ENCODE measurements around the gene TEX29.
A peak's percentile ranks its signal among the peaks of the same experiment; 100 is the strongest.

TEX29 gene

GRCh38 chr13:111344471-111345191 lies 24.2 kb downstream of the TEX29 start:
- peak; percentile 21 to 53 for DNase-seq

- no peak for DNase-seq
Measured at GRCh38 chr13:111345682-111346081, 25.2 kb downstream of the TEX29 start.

- no peak for DNase-seq
Measured at GRCh38 chr13:111346101-111346680, 25.7 kb downstream of the TEX29 start.

GRCh38 chr13:111347438-111347837 lies 27.0 kb downstream of the TEX29 start:
- DNase-seq, result no peak

- no peak for DNase-seq
Measured at GRCh38 chr13:111353508-111353907, 33.1 kb downstream of the TEX29 start.

GRCh38 chr13:111354789-111355188 lies 34.3 kb downstream of the TEX29 start:
- no peak for DNase-seq

- no peak for DNase-seq
Measured at GRCh38 chr13:111356795-111357194, 36.4 kb downstream of the TEX29 start.

- no peak for DNase-seq
Measured at GRCh38 chr13:111359237-111359915, 38.9 kb downstream of the TEX29 start.

GRCh38 chr13:111359930-111360329 lies 39.5 kb downstream of the TEX29 start:
- DNase-seq, result no peak

- DNase-seq, result no peak
Measured at GRCh38 chr13:111360452-111360851, 40.0 kb downstream of the TEX29 start.

GRCh38 chr13:111361046-111361872 lies 40.8 kb downstream of the TEX29 start:
- DNase-seq, result no peak

- no peak for DNase-seq
Measured at GRCh38 chr13:111361873-111362648, 41.6 kb downstream of the TEX29 start.

GRCh38 chr13:111363121-111363520 lies 42.7 kb downstream of the TEX29 start:
- no peak for DNase-seq

GRCh38 chr13:111363591-111363990 lies 43.1 kb downstream of the TEX29 start:
- DNase-seq, result no peak

GRCh38 chr13:111365149-111366005 lies 44.9 kb downstream of the TEX29 start:
- no peak for DNase-seq

GRCh38 chr13:111367340-111367739 lies 46.9 kb downstream of the TEX29 start:
- DNase-seq, result peak; percentile 18 to 31

- DNase-seq, result no peak
Measured at GRCh38 chr13:111368091-111368490, 47.6 kb downstream of the TEX29 start.

GRCh38 chr13:111370147-111370546 lies 49.7 kb downstream of the TEX29 start:
- no peak for DNase-seq

- DNase-seq, result no peak
Measured at GRCh38 chr13:111370570-111371535, 50.4 kb downstream of the TEX29 start.

- no peak for DNase-seq
Measured at GRCh38 chr13:111371720-111372119, 51.3 kb downstream of the TEX29 start.

All from NCI-H526 (cell line).